ENCODE measurements around the gene GALC.

Gene GALC

GRCh38 chr14:87952307-87953094, 40.5 kb downstream of the GALC start:
- DNase-seq: peak; percentile 48

GRCh38 chr14:87944987-87945604, 47.9 kb downstream of the GALC start:
- DNase-seq: peak; percentile 67

- DNase-seq: no peak
Observed at GRCh38 chr14:87940894-87941293, 52.1 kb downstream of the GALC start.

- no peak for DNase-seq
Observed at GRCh38 chr14:87940382-87940781, 52.6 kb downstream of the GALC start.

GRCh38 chr14:87935886-87936285, 57.1 kb downstream of the GALC start:
- DNase-seq: no peak

- DNase-seq: no peak
Observed at GRCh38 chr14:87935081-87935828, 57.7 kb downstream of the GALC start.

- no peak for DNase-seq
Observed at GRCh38 chr14:87934185-87934584, 58.8 kb downstream of the GALC start.

GRCh38 chr14:87916886-87917275, 76.1 kb downstream of the GALC start:
- DNase-seq: no peak

- DNase-seq: no peak
Observed at GRCh38 chr14:87916103-87916885, 76.7 kb downstream of the GALC start.

- no peak for DNase-seq
Observed at GRCh38 chr14:87908550-87908949, 84.4 kb downstream of the GALC start.

GRCh38 chr14:87901652-87902051, 91.3 kb downstream of the GALC start:
- no peak for DNase-seq

- DNase-seq: no peak
Observed at GRCh38 chr14:87901236-87901635, 91.7 kb downstream of the GALC start.

GRCh38 chr14:87899228-87899627, 93.8 kb downstream of the GALC start:
- no peak for DNase-seq

GRCh38 chr14:87898301-87898700, 94.7 kb downstream of the GALC start:
- DNase-seq: no peak

GRCh38 chr14:87896393-87897380, 96.3 kb downstream of the GALC start:
- DNase-seq: peak; percentile 32

GRCh38 chr14:87894920-87895319, 98.1 kb downstream of the GALC start:
- no peak for DNase-seq

- DNase-seq: no peak
Observed at GRCh38 chr14:87892763-87893162, 100.2 kb downstream of the GALC start.

GRCh38 chr14:87888136-87888999, 104.6 kb downstream of the GALC start:
- no peak for DNase-seq

- DNase-seq: no peak
Observed at GRCh38 chr14:87883750-87884149, 109.2 kb downstream of the GALC start.

All from CD4-positive, alpha-beta T cell treated with Interleukin-10 for 1 hour (primary cell).